DOHH2 (cell line): Measurements from ENCODE around the gene KRTAP4-12.
"Not testable (repeated sequence)": the region's sequence is repeated elsewhere in the genome, so short reads cannot be mapped to it uniquely, and the experiment has no call there.

Source experiments
- H3F3A ChIP-seq: fragments of 200-600 bp; sonication (generic), shearing (Covaris generic); 2 replicates; pipeline ENCODE4 v1.6.0; 2016; ENCODE audit warnings: antibody characterized with exemption, mild to moderate bottlenecking; ENCODE audit not compliant: control insufficient read depth, insufficient read depth
- H3K27ac ChIP-seq: fragments of 200-600 bp; sonication (generic); 2 replicates; pipeline ENCODE4 v1.5.1; 2014; ENCODE audit warnings: low read depth, mild to moderate bottlenecking, low read length, moderate library complexity
- H3K27me3 ChIP-seq: fragments of 200-600 bp; sonication (generic); 2 replicates; pipeline ENCODE4 v1.6.1; 2014; ENCODE audit warnings: mild to moderate bottlenecking, low read length, mixed read lengths; ENCODE audit not compliant: control insufficient read depth
- H3K36me3 ChIP-seq: fragments of 200-600 bp; sonication (generic); 2 replicates; pipeline ENCODE4 v1.6.1; 2014; ENCODE audit warnings: mild to moderate bottlenecking, low read length, moderate library complexity, mixed read lengths; ENCODE audit not compliant: control insufficient read depth
- H3K4me1 ChIP-seq: fragments of 200-600 bp; sonication (generic); 2 replicates; pipeline ENCODE4 v1.6.1; 2014; ENCODE audit warnings: mild to moderate bottlenecking, low read length, mixed read lengths; ENCODE audit not compliant: control insufficient read depth
- H3K4me2 ChIP-seq: fragments of 200-600 bp; sonication (generic); 2 replicates; pipeline ENCODE4 v1.6.0; 2014; ENCODE audit warnings: mild to moderate bottlenecking, low read length, moderate library complexity
- H3K4me3 ChIP-seq: fragments of 200-600 bp; sonication (generic); 2 replicates; pipeline ENCODE4 v1.5.1; 2014; ENCODE audit warnings: mild to moderate bottlenecking, low read length, mixed read lengths
- H3K79me2 ChIP-seq: fragments of 200-600 bp; sonication (generic); 2 replicates; pipeline ENCODE4 v1.6.1; 2014; ENCODE audit warnings: mild to moderate bottlenecking, low read length, mixed read lengths; ENCODE audit not compliant: control insufficient read depth
- H3K9me2 ChIP-seq: fragments of 200-600 bp; sonication (generic); replicated peaks from 2 replicates; pipeline ENCODE4 v1.6.1; 2014; ENCODE audit warnings: mild to moderate bottlenecking, low read length, mixed read lengths; ENCODE audit not compliant: control insufficient read depth
- H3K9me3 ChIP-seq: fragments of 200-600 bp; sonication (generic); 2 replicates; pipeline ENCODE4 v1.6.1; 2014; ENCODE audit warnings: antibody characterized with exemption, low read length, mixed read lengths; ENCODE audit not compliant: control insufficient read depth, insufficient read depth
- H4K20me1 ChIP-seq: fragments of 200-600 bp; sonication (generic); 2 replicates; pipeline ENCODE4 v1.6.0; 2014; ENCODE audit warnings: low read depth, mild to moderate bottlenecking, antibody characterized with exemption, low read length, moderate library complexity; ENCODE audit not compliant: control insufficient read depth, insufficient read depth
- EZH2phosphoT487 ChIP-seq: fragments of 200-600 bp; sonication (generic); IDR thresholded peaks from 2 replicates; pipeline ENCODE4 v1.6.1; 2017; ENCODE audit warnings: borderline replicate concordance, mild to moderate bottlenecking, antibody characterized with exemption, low read length, moderate library complexity, mixed read lengths
- TF ChIP-seq, protein P1 (sequence below): fragments of 200-600 bp; sonication (generic); IDR thresholded peaks from one replicate; pipeline ENCODE4 v1.5.1; 2014; ENCODE audit warnings: antibody characterized with exemption, mild to moderate bottlenecking, low read depth, low read length; ENCODE audit not compliant: poor library complexity, severe bottlenecking

KRTAP4-12 gene

DNA sequence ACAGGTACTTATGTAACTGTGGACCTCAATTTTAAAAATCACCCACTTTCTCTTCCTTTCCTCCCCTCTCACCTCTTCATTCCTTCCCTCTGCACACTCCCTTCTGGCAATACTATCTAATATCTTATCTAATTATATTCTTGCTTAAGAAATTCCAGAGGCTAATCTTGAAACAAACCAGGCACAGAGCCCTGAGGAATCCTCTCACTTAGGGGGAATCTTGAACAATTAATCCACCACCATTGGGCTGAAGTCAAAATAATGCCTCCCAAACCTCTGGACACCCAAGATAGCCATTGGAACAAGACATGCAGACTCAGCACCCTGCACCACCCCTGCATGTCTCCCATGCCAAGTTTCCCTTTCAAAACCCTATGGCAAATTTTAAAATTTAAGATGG, 17.4 kb upstream of the KRTAP4-12 start:
- Histone ChIP-seq H3K4me1 (no peaks in the 10 kb centered on the region), H3K4me2 (no peak overlapping the region), H3K27ac (no peak overlapping the region), H3K79me2 (no peaks in the 10 kb centered on the region), H3K27me3 (no peaks in the 10 kb centered on the region), H4K20me1 (no peaks in the 10 kb centered on the region), H3F3A (no peaks in the 10 kb centered on the region), H3K9me2 (no peaks in the 10 kb centered on the region), H3K9me3 (peaks cover 15% of the 10 kb centered on the region), H3K36me3 (no peaks in the 10 kb centered on the region), H3K4me3 (no peak overlapping the region)
- TF ChIP-seq EZH2phosphoT487 = no peak
- TF ChIP-seq, protein P1, sequence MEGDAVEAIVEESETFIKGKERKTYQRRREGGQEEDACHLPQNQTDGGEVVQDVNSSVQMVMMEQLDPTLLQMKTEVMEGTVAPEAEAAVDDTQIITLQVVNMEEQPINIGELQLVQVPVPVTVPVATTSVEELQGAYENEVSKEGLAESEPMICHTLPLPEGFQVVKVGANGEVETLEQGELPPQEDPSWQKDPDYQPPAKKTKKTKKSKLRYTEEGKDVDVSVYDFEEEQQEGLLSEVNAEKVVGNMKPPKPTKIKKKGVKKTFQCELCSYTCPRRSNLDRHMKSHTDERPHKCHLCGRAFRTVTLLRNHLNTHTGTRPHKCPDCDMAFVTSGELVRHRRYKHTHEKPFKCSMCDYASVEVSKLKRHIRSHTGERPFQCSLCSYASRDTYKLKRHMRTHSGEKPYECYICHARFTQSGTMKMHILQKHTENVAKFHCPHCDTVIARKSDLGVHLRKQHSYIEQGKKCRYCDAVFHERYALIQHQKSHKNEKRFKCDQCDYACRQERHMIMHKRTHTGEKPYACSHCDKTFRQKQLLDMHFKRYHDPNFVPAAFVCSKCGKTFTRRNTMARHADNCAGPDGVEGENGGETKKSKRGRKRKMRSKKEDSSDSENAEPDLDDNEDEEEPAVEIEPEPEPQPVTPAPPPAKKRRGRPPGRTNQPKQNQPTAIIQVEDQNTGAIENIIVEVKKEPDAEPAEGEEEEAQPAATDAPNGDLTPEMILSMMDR = no peak

DNA sequence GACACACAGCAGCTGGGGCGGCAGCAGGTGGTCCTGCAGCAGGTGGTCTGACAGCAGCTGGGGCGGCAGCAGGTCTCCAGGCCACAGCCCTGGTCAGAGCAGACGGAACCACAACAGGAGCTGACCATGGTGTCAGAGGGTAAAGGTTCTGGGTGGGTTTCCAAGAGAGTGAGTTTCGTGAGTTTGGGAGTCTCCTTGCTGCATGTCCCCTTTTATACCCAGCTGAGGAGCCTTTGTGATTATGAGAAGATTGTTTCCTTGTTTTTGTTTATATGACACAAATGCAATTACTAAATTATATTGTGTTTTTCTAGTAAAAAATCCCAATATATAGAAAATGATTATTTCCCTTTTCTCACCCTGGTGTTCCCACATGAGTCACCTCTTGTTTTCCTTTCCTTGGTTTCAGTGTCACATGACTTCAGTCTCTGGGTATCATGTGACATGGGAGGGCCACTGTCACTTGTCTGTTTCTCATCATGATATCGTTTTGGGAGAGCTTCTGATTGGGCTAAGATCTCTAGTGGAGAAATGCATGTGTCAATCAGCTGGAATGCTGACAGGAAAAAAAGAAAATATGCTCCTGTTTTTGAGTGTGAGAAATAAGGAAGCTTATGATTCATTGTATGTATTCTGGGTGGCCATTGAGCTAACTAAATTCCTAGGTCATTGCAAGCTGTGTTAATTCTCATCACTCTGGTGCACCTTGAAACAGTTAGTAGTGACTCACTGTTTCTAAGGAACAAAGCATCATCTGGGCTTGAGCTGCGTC, 16.6 kb upstream of the KRTAP4-12 start, which contains the start of gene KRTAP4-6:
TSS of gene KRTAP4-6 (minus strand) at position 185 of the 772 bp plus-strand sequence. CDS start at position 128, 57 bp downstream.
- H3K9me3 ChIP-seq = peaks cover 15% of the 10 kb centered on the region
- H3K79me2 ChIP-seq = no peaks in the 10 kb centered on the region
- TF ChIP-seq, protein P1 = no peak
- TF ChIP-seq EZH2phosphoT487 = no peak
- H4K20me1 ChIP-seq = no peaks in the 10 kb centered on the region
- H3K4me3 ChIP-seq = no peak within 1 kb of the TSS
- no peaks in the 10 kb centered on the region for H3K9me2 ChIP-seq
- H3K27ac ChIP-seq = no peak within 1 kb of the TSS
- no peaks in the 10 kb centered on the region for H3F3A ChIP-seq
- no peaks in the 10 kb centered on the region for H3K27me3 ChIP-seq
- H3K4me2 ChIP-seq = no peak within 1 kb of the TSS
- no peaks in the 10 kb centered on the region for H3K4me1 ChIP-seq
- H3K36me3 ChIP-seq = no peaks in the 10 kb centered on the region

- not testable (repeated sequence) for H3K4me3 ChIP-seq, H3K9me2 ChIP-seq, H4K20me1 ChIP-seq, H3F3A ChIP-seq, H3K27me3 ChIP-seq, H3K4me2 ChIP-seq, H3K36me3 ChIP-seq, H3K4me1 ChIP-seq, H3K79me2 ChIP-seq, H3K27ac ChIP-seq
- peaks cover 15% of the 10 kb centered on the region for H3K9me3 ChIP-seq
Measured at GRCh38 chr17:41139865-41140264, 15.9 kb upstream of the KRTAP4-12 start.

GRCh38 chr17:41133880-41134735, 10.1 kb upstream of the KRTAP4-12 start:
- no peaks in the 10 kb centered on the region for H3K9me3 ChIP-seq
- H3K27ac ChIP-seq = no peak overlapping the region
- TF ChIP-seq, protein P1 = no peak
- TF ChIP-seq EZH2phosphoT487 = no peak
- H3K9me2 ChIP-seq = no peaks in the 10 kb centered on the region
- H4K20me1 ChIP-seq = no peaks in the 10 kb centered on the region
- peaks cover 22% of the 10 kb centered on the region for H3K4me1 ChIP-seq
- H3K4me2 ChIP-seq = no peak overlapping the region
- H3K36me3 ChIP-seq = no peaks in the 10 kb centered on the region
- no peaks in the 10 kb centered on the region for H3K79me2 ChIP-seq
- H3F3A ChIP-seq = no peaks in the 10 kb centered on the region
- H3K4me3 ChIP-seq = no peak overlapping the region
- H3K27me3 ChIP-seq = no peaks in the 10 kb centered on the region
